Motor neuron (in vitro differentiated cells): ENCODE results near the gene ULK3. TPM values are rescaled to one million over a fixed set of nuclear protein-coding genes. Genes with fewer than 3 reads are reported as not detected.
"Not testable (repeated sequence)": the region's sequence is repeated elsewhere in the genome, so short reads cannot be mapped to it uniquely, and the experiment has no call there.

Experiments used
- ATAC-seq, 8 experiments: fragments of 200-7000 bp; cut with Tn5 transposase; replicated peaks in 6 of 8; 2 replicates each; pipeline ENCODE4 v1.8.0; 2021; ENCODE audit warnings: mild to moderate bottlenecking in 8 of 8, moderate library complexity in 8 of 8
- H3K27ac ChIP-seq, 2 donors: fragments of 250-450 bp; sonication (Bioruptor Pico); 2 replicates each; pipeline ENCODE4 v1.9.0; 2021; ENCODE audit warnings: antibody characterized with exemption in 2 of 2, mild to moderate bottlenecking in 2 of 2, moderate library complexity in 1 of 2
- H3K4me1 ChIP-seq, 2 donors: fragments of 250-450 bp; sonication (Bioruptor Pico); replicated peaks in 1 of 2; 2 replicates each; pipeline ENCODE4 v1.6.1; 2021; ENCODE audit warnings: antibody characterized with exemption in 2 of 2, mild to moderate bottlenecking in 2 of 2, moderate library complexity in 1 of 2
- H3K4me3 ChIP-seq, 5 donors: fragments of 250-450 bp; sonication (Bioruptor Pico); 2 replicates each; pipeline ENCODE4 v1.9.0; 2021; ENCODE audit warnings: antibody characterized with exemption in 5 of 5, mild to moderate bottlenecking in 5 of 5, moderate library complexity in 4 of 5
- WGBS, 10 experiments: fragments of 450-650 bp; shearing (Covaris generic); methylation state at CpG; one replicate each; pipeline ENCODE4 v1.0.0; 2022; 5-methylcytosine and 5-hydroxymethylcytosine counted together
- in situ Hi-C, 9 experiments: fragments of 400-800 bp; cut with MboI; loops; one replicate each; pipeline ENCODE4 v1.15.0; 2021; ENCODE audit warnings: low sequenced_read_pairs in 9 of 9, low pct_unique_long_range_greater_than_20kb in 2 of 9; ENCODE audit not compliant: unreplicated experiment in 9 of 9
- total RNA-seq, 8 experiments: library from RNA; unstranded; fragments of 300-600 nt; gene quantifications; 2 replicates each; pipeline versions ENCODE4 v1.2.3 to v1.2.4, GENCODE V29; 2022

ULK3 gene, protein sequence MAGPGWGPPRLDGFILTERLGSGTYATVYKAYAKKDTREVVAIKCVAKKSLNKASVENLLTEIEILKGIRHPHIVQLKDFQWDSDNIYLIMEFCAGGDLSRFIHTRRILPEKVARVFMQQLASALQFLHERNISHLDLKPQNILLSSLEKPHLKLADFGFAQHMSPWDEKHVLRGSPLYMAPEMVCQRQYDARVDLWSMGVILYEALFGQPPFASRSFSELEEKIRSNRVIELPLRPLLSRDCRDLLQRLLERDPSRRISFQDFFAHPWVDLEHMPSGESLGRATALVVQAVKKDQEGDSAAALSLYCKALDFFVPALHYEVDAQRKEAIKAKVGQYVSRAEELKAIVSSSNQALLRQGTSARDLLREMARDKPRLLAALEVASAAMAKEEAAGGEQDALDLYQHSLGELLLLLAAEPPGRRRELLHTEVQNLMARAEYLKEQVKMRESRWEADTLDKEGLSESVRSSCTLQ
- 10 to 100 TPM; 19.8 to 37.2 (median 28.6) TPM for total RNA-seq

DNA sequence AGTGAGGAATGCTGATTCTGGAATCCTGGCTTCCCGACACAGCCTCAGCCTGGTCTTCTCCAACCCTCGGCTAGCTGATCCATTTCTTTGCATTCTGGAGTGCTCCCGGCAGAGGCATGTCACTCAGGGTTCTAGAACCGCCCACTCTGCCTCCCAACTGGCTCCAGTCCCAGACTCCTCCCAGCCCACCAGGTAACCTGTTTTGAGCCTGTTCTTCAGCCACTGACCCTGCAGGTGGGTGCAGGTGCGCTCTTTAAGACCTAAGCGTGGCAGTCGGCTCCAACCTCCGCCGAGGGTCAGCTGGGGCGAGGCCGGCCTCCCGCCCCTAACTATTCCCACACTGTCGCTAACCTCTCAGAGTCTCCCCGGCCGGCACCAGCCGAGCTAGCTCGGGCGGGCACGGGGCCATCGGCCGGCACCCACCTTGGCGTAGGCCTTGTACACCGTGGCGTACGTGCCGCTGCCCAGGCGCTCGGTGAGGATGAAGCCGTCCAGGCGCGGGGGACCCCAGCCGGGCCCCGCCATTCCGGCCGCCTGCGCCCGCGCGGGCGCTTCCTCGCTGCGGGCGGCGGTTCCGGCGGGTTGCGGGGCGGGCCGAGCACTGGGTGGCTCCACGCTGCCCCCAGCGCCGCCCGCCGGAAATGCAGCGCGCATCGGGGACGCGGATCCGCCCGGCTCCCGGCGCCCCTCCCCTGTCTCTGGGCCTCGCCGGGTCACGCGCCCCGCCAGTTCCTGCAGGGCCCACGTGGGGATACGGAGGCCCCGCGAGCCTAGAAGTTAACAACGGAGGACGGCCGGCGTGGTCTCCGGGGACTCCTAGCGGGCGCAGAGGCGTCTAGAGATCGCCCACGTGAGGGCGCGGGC is at the start of gene ULK3:
TSS of gene ULK3 (minus strand) at position 576 of the 864 bp plus-strand sequence. CDS start at position 525, 51 bp downstream.
- in situ Hi-C loops, result no loop called here
- peak; percentile 85 to 93 (median 91) for ATAC-seq

DNA sequence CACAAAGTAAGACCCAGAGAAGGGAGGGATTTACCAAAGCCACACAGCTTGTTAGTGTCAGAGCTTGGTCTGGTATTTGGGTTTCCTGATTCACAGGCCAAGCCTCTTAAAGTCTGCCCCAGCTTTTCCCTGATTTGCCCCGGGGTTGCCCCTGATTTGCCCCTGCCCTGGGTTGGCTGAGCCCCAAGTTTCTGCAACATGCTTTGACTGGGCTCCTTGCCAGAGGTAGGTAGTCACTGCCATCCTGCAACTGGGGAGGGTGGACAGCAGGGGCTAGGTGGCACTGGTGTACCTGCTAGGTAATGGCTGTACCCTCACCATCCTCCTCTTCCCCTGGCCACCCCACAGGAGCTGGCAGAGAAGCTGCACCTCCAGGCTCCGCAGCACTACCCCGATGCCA is 49.4 kb upstream of the ULK3 start:
- H3K27ac ChIP-seq, result no peak overlapping the region
- in situ Hi-C loops, result no loop called here
- 80% methylated on average over 1 of the region's 3 CpGs; no CpG with 5 or more reads in 8 of the 10 experiments for WGBS, 10 experiments
- no peak for ATAC-seq
- peaks cover 7 to 13% of the 10 kb centered on the region in 2 donors for H3K4me1 ChIP-seq
- no peak overlapping the region for H3K4me3 ChIP-seq

More for the DNA sequence above, at the start of gene ULK3:
- Histone ChIP-seq H3K27ac (peak within 1 kb of the TSS; percentile 72 to 86), H3K4me3 (peak within 1 kb of the TSS; percentile 65 to 94 (median 85)), H3K4me1 (peaks cover 17% of the 10 kb centered on the region in 2 donors)
- 0 to 1% (median 0%) methylated on average over 1 to 21 of the region's 84 CpGs; no CpG with 5 or more reads in 6 of the 10 experiments for WGBS, 10 experiments

DNA sequence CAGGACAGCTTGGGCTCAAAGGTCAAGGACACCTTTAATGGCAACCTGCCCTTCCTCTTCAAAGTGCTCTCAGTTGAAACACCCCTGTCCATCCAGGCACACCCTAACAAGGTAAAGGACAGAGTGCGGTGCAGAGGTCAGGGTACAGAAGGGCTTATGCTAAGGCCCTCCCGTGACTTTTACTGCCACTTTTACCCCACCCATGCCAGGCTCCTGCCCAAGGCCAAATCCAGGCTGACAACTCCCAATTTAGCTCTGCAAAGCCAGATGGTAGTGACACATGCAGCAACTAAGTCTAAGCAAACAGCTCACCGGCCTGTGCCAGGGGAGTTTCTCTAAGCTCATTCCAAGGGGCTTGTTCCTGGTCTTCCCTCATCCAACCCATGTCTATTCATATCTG is 48.5 kb upstream of the ULK3 start:
- peaks cover 7 to 13% of the 10 kb centered on the region in 2 donors for H3K4me1 ChIP-seq
- WGBS, 10 experiments, result 60 to 100% (median 83%) methylated on average over 1 to 3 of the region's 3 CpGs; no CpG with 5 or more reads in 5 of the 10 experiments
- no peak for ATAC-seq
- no peak overlapping the region for H3K27ac ChIP-seq
- no peak overlapping the region for H3K4me3 ChIP-seq
- in situ Hi-C loops, result no loop called here

DNA sequence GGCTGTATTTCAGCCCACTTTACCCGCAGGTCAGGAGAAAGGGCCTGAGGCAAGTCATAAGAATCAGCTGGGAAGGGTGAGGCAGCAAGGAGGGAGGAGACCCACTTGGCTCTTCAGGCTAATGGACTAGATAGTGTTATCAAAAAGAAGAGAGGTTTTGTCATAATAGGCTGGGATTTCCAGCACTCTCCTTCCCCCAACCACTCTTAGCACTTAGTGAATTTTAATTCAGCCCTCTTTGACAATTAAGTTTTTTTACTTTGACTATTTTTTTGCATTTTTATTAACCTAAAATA is 47.7 kb upstream of the ULK3 start:
- WGBS, 10 experiments, result 0 to 14% (median 0%) methylated on average over 1 of the region's 1 CpG; no CpG with 5 or more reads in 7 of the 10 experiments
- no peak for ATAC-seq
- H3K27ac ChIP-seq, result peak overlapping the region; percentile 84 to 88
- in situ Hi-C loops, result no loop called here
- H3K4me3 ChIP-seq, result peak overlapping the region; percentile 65 to 98 (median 88)
- H3K4me1 ChIP-seq, result peaks cover 7 to 13% of the 10 kb centered on the region in 2 donors

DNA sequence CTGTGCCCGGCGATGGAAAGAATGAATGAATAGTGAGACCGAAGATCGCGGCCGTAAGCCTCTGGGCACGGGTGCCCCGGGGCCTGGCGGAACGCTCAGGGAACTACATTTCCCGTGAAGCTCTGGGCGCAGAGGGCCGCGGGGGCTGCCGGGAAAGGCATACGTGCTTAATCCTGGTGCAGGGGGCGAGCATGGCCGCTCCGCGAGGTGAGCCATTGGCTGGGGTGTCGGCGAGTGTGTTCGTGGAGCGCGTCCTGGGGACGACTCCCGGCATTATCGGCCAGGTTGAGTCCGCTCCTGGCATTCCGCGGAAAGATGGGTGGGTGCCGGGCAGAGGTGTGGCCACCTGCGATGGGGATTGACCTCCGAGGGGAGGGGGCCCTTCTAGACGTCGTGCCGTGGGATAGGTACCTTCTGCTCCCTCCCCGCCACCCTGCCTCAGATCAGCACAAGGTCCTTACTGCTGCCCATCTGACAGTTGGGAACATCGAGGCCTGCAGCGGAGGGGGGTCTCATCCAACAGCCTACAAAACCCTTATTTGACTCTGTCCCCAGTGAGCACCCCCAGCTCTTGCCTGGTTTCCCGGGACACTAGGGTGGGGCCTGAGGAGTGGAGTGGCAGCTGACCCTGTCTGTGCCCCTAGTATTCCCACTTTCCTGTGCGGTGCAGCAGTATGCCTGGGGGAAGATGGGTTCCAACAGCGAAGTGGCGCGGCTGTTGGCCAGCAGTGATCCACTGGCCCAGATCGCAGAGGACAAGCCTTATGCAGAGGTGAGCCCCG is 47.1 kb upstream of the ULK3 start, which contains the start of gene MPI:
TSS of gene MPI (plus strand) at position 160 of the 782 bp plus-strand sequence. CDS start at position 192, 32 bp downstream.
- WGBS, 10 experiments, result 0 to 3% (median 0%) methylated on average over 2 to 25 of the region's 47 CpGs; no CpG with 5 or more reads in 2 of the 10 experiments
- peaks cover 7 to 13% of the 10 kb centered on the region in 2 donors for H3K4me1 ChIP-seq
- peak within 1 kb of the TSS; percentile 65 to 98 (median 88) for H3K4me3 ChIP-seq
- H3K27ac ChIP-seq, result peak within 1 kb of the TSS; percentile 84 to 88
- ATAC-seq, result peak; percentile 95 to 99 (median 97)
- in situ Hi-C loops, result no loop called here

DNA sequence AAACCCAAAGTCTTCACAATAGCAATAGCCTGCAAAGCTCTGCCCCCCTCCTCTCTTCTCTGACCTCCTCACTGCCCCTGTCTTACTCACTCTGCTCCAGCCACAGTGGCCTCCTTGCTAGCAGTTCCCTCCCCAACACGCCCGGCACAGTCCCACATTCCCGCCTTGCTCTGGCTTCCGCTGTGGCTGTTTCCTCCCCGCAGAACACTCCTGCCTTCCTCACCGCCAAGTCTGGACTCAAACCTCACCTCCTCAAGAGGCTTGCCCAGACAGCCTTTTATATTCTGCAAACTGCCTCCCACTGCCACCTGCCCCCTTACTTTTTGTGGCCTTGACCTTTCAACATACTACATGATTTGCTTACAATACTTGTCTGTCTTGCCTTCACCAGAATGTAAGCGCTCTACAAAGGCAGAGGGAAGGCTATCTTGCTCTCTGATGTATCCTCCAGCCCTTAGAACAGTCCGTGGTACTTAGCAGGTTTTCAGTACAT is 46.5 kb upstream of the ULK3 start:
- no peak overlapping the region for H3K27ac ChIP-seq
- H3K4me1 ChIP-seq, result peaks cover 7 to 13% of the 10 kb centered on the region in 2 donors
- in situ Hi-C loops, result no loop called here
- H3K4me3 ChIP-seq, result peak overlapping the region; percentile 65 to 98 (median 88)
- 0 to 100% (median 26%) methylated on average over 1 to 8 of the region's 8 CpGs; no CpG with 5 or more reads in 1 of the 10 experiments for WGBS, 10 experiments
- ATAC-seq, result peak; percentile 16 to 69 (median 64)

DNA sequence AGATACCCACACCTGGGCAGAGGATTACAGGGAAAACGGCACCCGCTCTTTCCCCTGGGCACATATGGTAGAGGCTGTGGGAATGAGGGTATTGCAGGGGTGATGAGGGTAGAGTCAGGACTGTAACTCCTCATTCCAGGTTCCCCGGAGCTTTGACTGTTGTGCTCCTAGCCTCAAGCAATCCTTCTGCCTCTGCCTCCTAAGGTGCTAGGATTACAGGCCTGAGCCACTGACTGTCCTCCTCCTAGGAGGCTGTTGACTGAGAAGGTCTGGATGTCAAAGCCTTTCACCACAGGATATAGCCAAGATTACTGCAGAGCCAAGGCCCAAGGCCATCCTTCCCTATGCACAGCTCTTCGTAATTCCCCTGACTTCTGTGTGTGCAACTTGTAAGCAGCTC is 45.8 kb upstream of the ULK3 start:
- in situ Hi-C loops, result no loop called here
- H3K4me3 ChIP-seq, result no peak overlapping the region
- 75 to 100% (median 83%) methylated on average over 1 to 2 of the region's 4 CpGs; no CpG with 5 or more reads in 5 of the 10 experiments for WGBS, 10 experiments
- no peak overlapping the region for H3K27ac ChIP-seq
- ATAC-seq, result no peak
- H3K4me1 ChIP-seq, result peaks cover 7 to 13% of the 10 kb centered on the region in 2 donors

DNA sequence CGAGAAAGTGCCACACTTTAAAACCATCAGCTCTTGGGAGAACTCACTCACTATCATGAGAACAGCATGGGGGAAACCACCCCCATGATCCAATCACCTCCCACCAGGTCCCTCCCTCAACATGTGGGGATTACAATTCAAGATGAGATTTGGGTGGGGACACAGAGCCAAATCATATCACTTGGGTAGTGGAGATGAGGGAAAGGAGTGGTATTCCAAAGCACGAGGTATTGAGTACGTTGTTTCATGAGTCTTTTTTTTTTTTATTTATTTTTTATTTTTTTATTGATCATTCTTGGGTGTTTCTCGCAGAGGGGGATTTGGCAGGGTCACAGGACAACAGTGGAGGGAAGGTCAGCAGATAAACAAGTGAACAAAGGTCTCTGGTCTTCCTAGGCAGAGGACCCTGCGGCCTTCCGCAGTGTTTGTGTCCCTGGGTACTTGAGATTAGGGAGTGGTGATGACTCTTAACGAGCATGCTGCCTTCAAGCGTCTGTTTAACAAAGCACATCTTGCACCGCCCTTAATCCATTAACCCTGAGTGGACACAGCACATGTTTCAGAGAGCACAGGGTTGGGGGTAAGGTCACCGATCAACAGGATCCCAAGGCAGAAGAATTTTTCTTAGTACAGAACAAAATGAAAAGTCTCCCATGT is 44.7 kb upstream of the ULK3 start:
- H3K4me3 ChIP-seq, result not testable (repeated sequence)

DNA sequence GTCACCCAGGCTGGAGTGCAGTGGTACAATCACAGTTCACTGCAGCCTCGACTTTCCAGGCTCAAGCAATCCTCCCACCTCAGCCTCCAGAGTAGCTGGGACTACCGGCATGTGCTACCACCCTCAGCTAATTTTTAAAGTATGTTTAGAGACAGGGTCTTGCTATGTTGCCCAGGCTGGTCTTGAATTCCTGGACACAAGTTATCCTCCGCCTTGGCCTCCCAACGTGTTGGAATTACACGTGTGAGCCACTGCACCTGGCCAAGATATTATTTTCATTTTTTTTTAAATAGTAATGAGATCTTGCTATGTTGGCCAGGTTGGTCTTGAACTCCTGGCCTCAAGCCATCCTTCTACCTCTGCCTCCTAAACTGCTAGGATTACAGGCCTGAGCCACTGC is 42.5 kb upstream of the ULK3 start:
- in situ Hi-C loops, result no loop called here
- Histone ChIP-seq H3K4me1 (peaks cover 3 to 9% of the 10 kb centered on the region in 2 donors), H3K27ac (no peak overlapping the region), H3K4me3 (no peak overlapping the region)
- ATAC-seq, result no peak
- 78 to 100% (median 93%) methylated on average over 1 to 5 of the region's 5 CpGs; no CpG with 5 or more reads in 1 of the 10 experiments for WGBS, 10 experiments

More for the DNA sequence above, 44.7 kb upstream of the ULK3 start:
- WGBS, 10 experiments, result 60 to 100% (median 81%) methylated on average over 1 to 3 of the region's 10 CpGs; no CpG with 5 or more reads in 6 of the 10 experiments
- H3K27ac ChIP-seq, ATAC-seq, in situ Hi-C loops: not testable (repeated sequence)
- peaks cover 7 to 13% of the 10 kb centered on the region in 2 donors for H3K4me1 ChIP-seq

DNA sequence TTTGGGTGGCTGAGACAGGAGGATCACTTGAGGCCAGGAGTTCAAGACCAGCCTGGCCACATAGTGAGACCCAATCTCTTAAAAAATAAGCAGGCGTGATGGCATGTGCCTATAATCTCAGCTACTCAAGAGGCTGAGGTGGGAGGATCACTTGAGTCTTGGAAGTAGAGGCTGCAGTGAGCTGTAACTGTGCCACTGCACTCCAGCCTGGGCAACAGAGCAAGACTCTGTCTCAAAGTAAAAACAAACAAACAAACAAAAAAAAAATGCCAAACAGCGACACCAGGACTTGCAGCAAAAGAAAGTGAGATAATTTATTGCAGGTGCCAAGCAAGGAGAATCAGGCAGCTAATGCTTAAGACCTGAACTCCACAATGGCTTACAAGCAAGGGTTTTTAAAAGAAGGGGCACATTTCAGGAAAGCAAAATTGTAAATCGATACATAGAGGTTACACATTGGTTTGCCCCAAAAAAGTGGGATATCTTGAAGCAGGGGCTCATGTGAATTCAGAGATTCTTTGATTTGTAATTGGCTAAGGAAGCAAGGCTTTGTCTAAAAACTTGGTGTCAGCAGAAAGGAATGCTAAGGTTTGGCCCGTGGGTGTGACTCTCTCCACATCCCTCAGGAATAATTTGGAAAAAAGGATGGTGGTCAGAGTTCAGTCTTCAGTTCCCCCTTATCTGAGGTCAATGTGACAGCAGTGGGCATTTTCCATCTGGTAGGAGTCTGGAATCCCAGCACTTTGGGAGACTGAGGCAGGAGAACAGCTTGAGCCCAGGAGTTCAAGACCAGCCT is 41.7 kb upstream of the ULK3 start:
- WGBS, 10 experiments, result 0 to 90% (median 68%) methylated on average over 2 to 4 of the region's 4 CpGs; no CpG with 5 or more reads in 1 of the 10 experiments
- in situ Hi-C loops, result no loop called here
- H3K27ac ChIP-seq, result no peak overlapping the region

DNA sequence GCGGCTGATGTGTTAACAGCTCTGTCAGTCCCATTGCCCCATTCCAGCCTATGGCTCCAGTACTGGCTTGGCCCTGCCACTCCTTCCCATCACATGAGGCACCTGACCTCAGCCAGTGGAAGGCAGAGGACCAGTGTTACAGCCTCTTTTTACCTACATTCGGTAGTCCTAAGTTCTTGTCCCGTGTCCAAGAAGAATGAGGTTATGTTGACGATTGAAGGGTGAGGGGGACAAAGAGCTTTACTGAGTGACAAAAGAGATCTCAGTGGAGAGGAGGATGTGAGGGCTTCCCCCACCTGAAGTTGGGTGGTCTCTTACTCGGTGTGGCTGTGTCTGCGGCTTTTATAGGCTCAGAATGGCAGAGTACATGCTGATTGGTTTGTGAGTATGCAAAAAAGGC is 39.6 kb upstream of the ULK3 start:
- no peak for ATAC-seq
- in situ Hi-C loops, result no loop called here
- H3K4me1 ChIP-seq, result no peaks in the 10 kb centered on the region
- no peak overlapping the region for H3K27ac ChIP-seq
- H3K4me3 ChIP-seq, result no peak overlapping the region
- WGBS, 10 experiments, result 72 to 100% (median 93%) methylated on average over 1 to 6 of the region's 6 CpGs; no CpG with 5 or more reads in 3 of the 10 experiments

More for the DNA sequence above, 41.7 kb upstream of the ULK3 start:
- ATAC-seq, result no peak
- H3K4me1 ChIP-seq, result peaks cover 3 to 9% of the 10 kb centered on the region in 2 donors
- no peak overlapping the region for H3K4me3 ChIP-seq
